Stomach (tissue), 4 donors: Measurements from ENCODE around the gene ETS1.

Source experiments
- CTCF ChIP-seq, 7 experiments: fragments of 450-650 bp in 4 of 7; fragments of 200-600 bp in 3 of 7; sonication (generic) in 3 of 7; IDR thresholded peaks; one replicate each; pipeline ENCODE4 v1.5.1; 2016 to 2019; ENCODE audit warnings: antibody characterized with exemption in 7 of 7, control low read depth in 2 of 7, mild to moderate bottlenecking in 1 of 7
- EP300 ChIP-seq: sonication (generic); formaldehyde crosslinking; IDR thresholded peaks from one replicate; pipeline ENCODE4 v1.6.1; 2017; ENCODE audit warnings: antibody characterized with exemption
- POLR2A ChIP-seq, 4 donors: fragments of 450-650 bp; IDR thresholded peaks; one replicate each; pipeline ENCODE4 v1.6.1; 2016; ENCODE audit warnings: antibody characterized with exemption in 4 of 4, control low read depth in 2 of 4, mild to moderate bottlenecking in 1 of 4, moderate library complexity in 1 of 4
- POLR2AphosphoS5 ChIP-seq, 3 donors: sonication (generic); formaldehyde crosslinking; IDR thresholded peaks; one replicate each; pipeline ENCODE4 v1.6.1; 2016; ENCODE audit warnings: antibody characterized with exemption in 3 of 3

GRCh38 chr11:128555606-128556005, 31.8 kb downstream of the ETS1 start:
- no peak for TF ChIP-seq POLR2A (IDR thresholded peaks at IDR 0.05)
- TF ChIP-seq CTCF (IDR thresholded peaks at IDR 0.05) = peak in 1 of 7 experiments; percentile 35
- no peak for TF ChIP-seq POLR2AphosphoS5 (IDR thresholded peaks at IDR 0.05)
- no peak for TF ChIP-seq EP300
